ENCODE results near the gene UBAP1.
"Not testable (repeated sequence)": the region's sequence is repeated elsewhere in the genome, so short reads cannot be mapped to it uniquely, and the experiment has no call there.

Gene UBAP1

GRCh38 chr9:34271265-34272006 is 92.6 kb downstream of the UBAP1 start:
- no peak for DNase-seq

GRCh38 chr9:34272101-34272541 is 93.3 kb downstream of the UBAP1 start:
- DNase-seq = no peak

GRCh38 chr9:34273588-34273987 is 94.7 kb downstream of the UBAP1 start:
- DNase-seq = not testable (repeated sequence)

GRCh38 chr9:34275811-34276210 is 97.0 kb downstream of the UBAP1 start:
- DNase-seq = no peak

- no peak for DNase-seq
Measured at GRCh38 chr9:34276772-34277171, 97.9 kb downstream of the UBAP1 start.

GRCh38 chr9:34279411-34279810 is 100.6 kb downstream of the UBAP1 start:
- DNase-seq = no peak

- no peak for DNase-seq
Measured at GRCh38 chr9:34282096-34282495, 103.3 kb downstream of the UBAP1 start.

GRCh38 chr9:34289159-34289558 is 110.3 kb downstream of the UBAP1 start:
- DNase-seq = no peak

GRCh38 chr9:34291023-34291422 is 112.2 kb downstream of the UBAP1 start:
- no peak for DNase-seq

GRCh38 chr9:34291423-34291822 is 112.6 kb downstream of the UBAP1 start:
- DNase-seq = no peak

- no peak for DNase-seq
Measured at GRCh38 chr9:34292552-34292951, 113.7 kb downstream of the UBAP1 start.

- DNase-seq = not testable (repeated sequence)
Measured at GRCh38 chr9:34301064-34301463, 122.2 kb downstream of the UBAP1 start.
